Measurements from ENCODE around the gene GSTP1. TPM values are rescaled to one million over a fixed set of nuclear protein-coding genes. Genes with fewer than 3 reads are reported as not detected.

The GSTP1 gene
- total RNA-seq, 1 experiment from 2014 or later = 1,799 TPM

GRCh38 chr11:67538306-67538705, 45.3 kb upstream of the GSTP1 start:
- H3K4me3 ChIP-seq (ENCODE audit: low read depth, low read length) = no peak overlapping the region
- H3K4me1 ChIP-seq = no peaks in the 10 kb centered on the region
- Mint-ChIP-seq H3K9me3 (ENCODE audit: unreplicated experiment) (peaks cover 37% of the 10 kb centered on the region), H3K27me3 (ENCODE audit: insufficient read depth, unreplicated experiment) (no peaks in the 10 kb centered on the region), H3K4me3 (ENCODE audit: unreplicated experiment) (no peak overlapping the region), H3K4me1 (ENCODE audit: low read depth, unreplicated experiment) (no peaks in the 10 kb centered on the region), H3K36me3 (ENCODE audit: insufficient read depth, unreplicated experiment) (peaks cover 6% of the 10 kb centered on the region), H3K27ac (ENCODE audit: unreplicated experiment) (no peak overlapping the region)
- no TSS peak for BruUV-seq (replicated peaks)
- DNase-seq = no peak
- ChIA-PET POLR2A (no interaction called here), CTCF (no interaction called here)
- TF ChIP-seq CTCF (IDR thresholded peaks at IDR 0.05; ENCODE audit: insufficient read depth in 1 of 2, low read depth in 1 of 2, low read length in 1 of 2, severe bottlenecking in 1 of 2, unreplicated experiment in 1 of 2) = no peak
- no peaks in the 10 kb centered on the region for H3K36me3 ChIP-seq (ENCODE audit: control insufficient read depth, insufficient read depth, low read length)
- H3K27me3 ChIP-seq (replicated peaks; ENCODE audit: control insufficient read depth, insufficient read depth, low read length) = no peaks in the 10 kb centered on the region
- peaks cover 29% of the 10 kb centered on the region for H3K9me3 ChIP-seq
- intact Hi-C loops (cut with micrococcal nuclease; ENCODE audit: unreplicated experiment) = no loop called here

GRCh38 chr11:67538823-67539505, 44.6 kb upstream of the GSTP1 start:
- CTCF ChIA-PET = no interaction called here

GRCh38 chr11:67539550-67539949, 44.1 kb upstream of the GSTP1 start:
- CTCF ChIA-PET = no interaction called here
- Histone ChIP-seq H3K27me3 (replicated peaks; ENCODE audit: control insufficient read depth, insufficient read depth, low read length) (no peaks in the 10 kb centered on the region), H3K4me3 (ENCODE audit: low read depth, low read length) (no peak overlapping the region), H3K36me3 (ENCODE audit: control insufficient read depth, insufficient read depth, low read length) (no peaks in the 10 kb centered on the region), H3K4me1 (0 out of 2 replicates have a peak, but pooled peaks cover 1% of the 10 kb centered on the region), H3K9me3 (peaks cover 17% of the 10 kb centered on the region)
- no peak for DNase-seq
- Mint-ChIP-seq H3K27ac (ENCODE audit: unreplicated experiment) (no peak overlapping the region), H3K4me1 (ENCODE audit: low read depth, unreplicated experiment) (no peaks in the 10 kb centered on the region), H3K9me3 (ENCODE audit: unreplicated experiment) (peaks cover 24% of the 10 kb centered on the region), H3K36me3 (ENCODE audit: insufficient read depth, unreplicated experiment) (no peaks in the 10 kb centered on the region), H3K4me3 (ENCODE audit: unreplicated experiment) (no peak overlapping the region), H3K27me3 (ENCODE audit: insufficient read depth, unreplicated experiment) (no peaks in the 10 kb centered on the region)
- TF ChIP-seq CTCF (IDR thresholded peaks at IDR 0.05; ENCODE audit: insufficient read depth in 1 of 2, low read depth in 1 of 2, low read length in 1 of 2, severe bottlenecking in 1 of 2, unreplicated experiment in 1 of 2) = no peak
- POLR2A ChIA-PET = no interaction called here
- no TSS peak for BruUV-seq (replicated peaks)
- intact Hi-C loops (cut with micrococcal nuclease; ENCODE audit: unreplicated experiment) = no loop called here

More at GRCh38 chr11:67538823-67539505, 44.6 kb upstream of the GSTP1 start:
- no peaks in the 10 kb centered on the region for H3K27me3 Mint-ChIP-seq (ENCODE audit: insufficient read depth, unreplicated experiment)
- H3K36me3 ChIP-seq (ENCODE audit: control insufficient read depth, insufficient read depth, low read length) = no peaks in the 10 kb centered on the region
- H3K4me1 ChIP-seq = no peaks in the 10 kb centered on the region
- no peak overlapping the region for H3K27ac Mint-ChIP-seq (ENCODE audit: unreplicated experiment)
- intact Hi-C loops (cut with micrococcal nuclease; ENCODE audit: unreplicated experiment) = no loop called here
- peaks cover 22% of the 10 kb centered on the region for H3K9me3 ChIP-seq
- POLR2A ChIA-PET = no interaction called here
- H3K9me3 Mint-ChIP-seq (ENCODE audit: unreplicated experiment) = peaks cover 30% of the 10 kb centered on the region
- peaks cover 2% of the 10 kb centered on the region for H3K36me3 Mint-ChIP-seq (ENCODE audit: insufficient read depth, unreplicated experiment)
- H3K4me3 Mint-ChIP-seq (ENCODE audit: unreplicated experiment) = no peak overlapping the region
- no peak overlapping the region for H3K4me3 ChIP-seq (ENCODE audit: low read depth, low read length)
- no peaks in the 10 kb centered on the region for H3K4me1 Mint-ChIP-seq (ENCODE audit: low read depth, unreplicated experiment)
- DNase-seq = no peak
- TF ChIP-seq CTCF (IDR thresholded peaks at IDR 0.05; ENCODE audit: insufficient read depth in 1 of 2, low read depth in 1 of 2, low read length in 1 of 2, severe bottlenecking in 1 of 2, unreplicated experiment in 1 of 2) = no peak
- H3K27me3 ChIP-seq (replicated peaks; ENCODE audit: control insufficient read depth, insufficient read depth, low read length) = no peaks in the 10 kb centered on the region
- no TSS peak for BruUV-seq (replicated peaks)

All from Caco-2 (cell line).